ENCODE results near the gene WT1. TPM values are rescaled to one million over a fixed set of nuclear protein-coding genes. Genes with fewer than 3 reads are reported as not detected.

Gene WT1
- total and polyA plus RNA-seq, 11 donors: 1.0 to 16.6 (median 2.2) TPM

GRCh38 chr11:32341620-32342613 is 93.4 kb downstream of the WT1 start:
- Histone ChIP-seq H3K27me3 (peaks cover 0 to 29% (median 0%) of the 10 kb centered on the region in 9 donors), H3K27ac (no peak overlapping the region), H3K4me3 (no peak overlapping the region), H3K4me1 (peaks cover 0 to 3% (median 0%) of the 10 kb centered on the region in 12 donors), H3K9me3 (no peaks in the 10 kb centered on the region), H3K36me3 (no peaks in the 10 kb centered on the region)
- DNase-seq (no peak), ATAC-seq (peak; percentile 64 to 87 (median 72))
- intact Hi-C loops (cut with DNase I): no loop called here
- TF ChIP-seq CTCF (IDR thresholded peaks at IDR 0.05) (no peak), POLR2A (IDR thresholded peaks at IDR 0.05) (no peak)
- 46 to 53% (median 50%) methylated on average over 10 of the region's 10 CpGs for WGBS, 4 donors

- no peak overlapping the region for H3K4me3 ChIP-seq
- H3K4me1 ChIP-seq: peaks cover 0 to 3% (median 0%) of the 10 kb centered on the region in 12 donors
- no peak for ATAC-seq
- H3K27ac ChIP-seq: no peak overlapping the region
- no peak for DNase-seq
- intact Hi-C loops (cut with DNase I): no loop called here
- H3K27me3 ChIP-seq: peaks cover 0 to 29% (median 0%) of the 10 kb centered on the region in 9 donors
- H3K9me3 ChIP-seq: no peaks in the 10 kb centered on the region
- 72 to 84% (median 77%) methylated on average over 3 of the region's 3 CpGs for WGBS, 4 donors
- H3K36me3 ChIP-seq: no peaks in the 10 kb centered on the region
- TF ChIP-seq POLR2A (IDR thresholded peaks at IDR 0.05): no peak
- TF ChIP-seq CTCF (IDR thresholded peaks at IDR 0.05): no peak
These were observed 95.2 kb downstream of the WT1 start for GRCh38 chr11:32340181-32340580.

Other genes with a start within 250 kb of the WT1 start
- gene EIF3M, start 148.3 kb upstream of the WT1 start, total RNA-seq: 100 to 1,000 TPM; 143 to 269 (median 172) TPM
- gene EIF3M, start 148.3 kb upstream of the WT1 start, polyA plus RNA-seq: 100 to 1,000 TPM; 183 to 353 TPM

Data from heart left ventricle (tissue), 16 donors.